Measurements from ENCODE around the gene VEPH1.

- TF ChIP-seq HDAC2 (IDR thresholded peaks at IDR 0.05) (no peak), ZC3H11A (IDR thresholded peaks at IDR 0.05) (no peak), CTCF (IDR thresholded peaks at IDR 0.05) (no peak), RAD21 (conservative IDR thresholded peaks at IDR 0.05 in 1 of 2, IDR thresholded peaks at IDR 0.05 in 1 of 2) (no peak), SMC3 (IDR thresholded peaks at IDR 0.05) (no peak), POLR2A (IDR thresholded peaks at IDR 0.05; ENCODE audit: low read length) (no peak), MAZ (IDR thresholded peaks at IDR 0.05; ENCODE audit: borderline replicate concordance, low read depth, low read length) (no peak), TP53 (CRISPR knock-in tag; IDR thresholded peaks at IDR 0.05) (no peak), POLR2AphosphoS2 (conservative IDR thresholded peaks at IDR 0.05; ENCODE audit: low read length) (no peak), GATA3 (IDR thresholded peaks at IDR 0.05; ENCODE audit: borderline replicate concordance) (no peak)
These were observed 129.4 kb downstream of the VEPH1 start for GRCh38 chr3:157373783-157374182.

Measured in A549 (cell line).